GM18498 (cell line): ENCODE measurements around the gene CNBP.
"Not testable (repeated sequence)": the region's sequence is repeated elsewhere in the genome, so short reads cannot be mapped to it uniquely, and the experiment has no call there.

Source experiments
- ATAC-seq: cut with Tn5 transposase; IDR thresholded peaks from one replicate; pipeline ENCODE4 v1.9.1; 2021; ENCODE audit warnings: mild to moderate bottlenecking, moderate library complexity; ENCODE audit not compliant: unreplicated experiment

Gene CNBP

DNA sequence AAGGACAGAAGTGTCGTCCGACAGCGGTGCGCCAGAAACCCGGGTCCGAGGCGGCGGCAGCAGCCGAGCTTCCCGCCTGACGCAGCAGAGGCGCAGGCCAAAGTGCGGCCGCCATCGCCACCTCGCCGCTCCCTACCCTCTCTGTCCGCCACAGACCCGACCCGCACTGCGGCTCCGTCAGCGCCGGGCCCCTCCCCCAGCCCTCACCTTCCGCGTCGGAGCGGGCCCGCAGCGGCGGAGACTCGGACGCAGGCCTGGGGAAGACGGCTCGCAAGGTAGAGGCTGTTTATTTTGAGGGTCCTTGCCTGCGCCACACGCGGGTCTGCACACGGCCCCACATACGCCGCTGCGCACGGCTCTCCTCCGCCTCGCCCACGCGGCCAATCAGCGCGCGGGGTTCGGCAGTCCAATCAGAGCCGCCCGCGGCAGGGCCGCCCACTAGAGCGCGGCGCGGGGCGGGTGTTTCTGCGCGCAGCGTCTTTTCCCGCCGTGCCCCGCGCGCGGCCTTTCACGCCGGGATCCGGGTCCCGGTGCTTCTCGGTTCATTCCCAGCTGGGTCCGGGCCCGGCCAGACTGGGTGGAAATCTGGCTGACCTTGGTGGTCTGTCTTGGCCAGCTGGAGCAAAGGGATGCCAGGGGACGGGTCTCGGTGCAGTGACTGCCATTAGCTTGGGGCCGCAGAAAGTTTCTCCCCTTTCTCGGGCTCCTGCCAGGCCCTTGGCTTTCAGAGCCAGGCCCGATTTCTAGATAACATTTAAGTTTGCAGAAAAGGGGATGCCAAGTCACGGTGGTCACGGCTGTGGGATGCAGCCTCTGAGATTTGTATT is at the start of gene CNBP:
Gene CNBP (minus strand): TSS at position 328 of the 827 bp plus-strand sequence. CDS start 12,139 bp downstream, outside the sequence.
- peak; percentile 97 for ATAC-seq

GRCh38 chr3:129231331-129232119 is 47.8 kb upstream of the CNBP start:
- ATAC-seq = no peak

DNA sequence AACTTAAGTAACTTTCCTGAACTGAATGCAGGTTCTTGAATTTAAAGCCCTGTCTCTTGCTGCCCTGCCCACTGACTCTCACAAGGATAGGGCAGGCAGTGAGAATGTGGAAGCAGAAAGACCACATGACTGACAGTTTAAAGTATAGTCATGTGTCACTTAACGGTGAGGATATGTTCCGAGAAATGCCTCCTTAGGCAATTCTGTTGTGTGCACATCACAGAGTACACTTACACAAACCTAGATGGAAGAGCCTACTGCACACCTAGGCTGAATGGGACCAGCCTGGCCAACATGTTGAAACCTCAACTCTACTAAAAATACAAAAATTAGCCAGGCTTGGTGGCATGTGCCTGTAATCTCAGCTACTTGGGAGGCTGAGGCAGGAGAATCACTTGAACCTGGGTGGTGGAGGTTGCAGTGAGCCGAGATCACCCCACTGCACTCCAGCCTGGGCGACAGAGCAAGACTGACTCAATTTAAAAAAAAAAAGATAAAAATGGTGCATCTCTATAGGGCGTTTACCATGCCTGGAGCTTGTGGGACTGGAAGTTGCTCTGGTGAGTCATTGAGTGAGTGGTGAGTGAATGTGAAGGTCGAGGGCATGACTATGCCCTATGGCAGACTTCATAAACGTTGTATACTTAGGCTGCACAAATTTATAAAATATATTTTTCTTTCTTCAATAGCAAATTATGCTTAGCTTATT is 46.8 kb upstream of the CNBP start:
- no peak for ATAC-seq

DNA sequence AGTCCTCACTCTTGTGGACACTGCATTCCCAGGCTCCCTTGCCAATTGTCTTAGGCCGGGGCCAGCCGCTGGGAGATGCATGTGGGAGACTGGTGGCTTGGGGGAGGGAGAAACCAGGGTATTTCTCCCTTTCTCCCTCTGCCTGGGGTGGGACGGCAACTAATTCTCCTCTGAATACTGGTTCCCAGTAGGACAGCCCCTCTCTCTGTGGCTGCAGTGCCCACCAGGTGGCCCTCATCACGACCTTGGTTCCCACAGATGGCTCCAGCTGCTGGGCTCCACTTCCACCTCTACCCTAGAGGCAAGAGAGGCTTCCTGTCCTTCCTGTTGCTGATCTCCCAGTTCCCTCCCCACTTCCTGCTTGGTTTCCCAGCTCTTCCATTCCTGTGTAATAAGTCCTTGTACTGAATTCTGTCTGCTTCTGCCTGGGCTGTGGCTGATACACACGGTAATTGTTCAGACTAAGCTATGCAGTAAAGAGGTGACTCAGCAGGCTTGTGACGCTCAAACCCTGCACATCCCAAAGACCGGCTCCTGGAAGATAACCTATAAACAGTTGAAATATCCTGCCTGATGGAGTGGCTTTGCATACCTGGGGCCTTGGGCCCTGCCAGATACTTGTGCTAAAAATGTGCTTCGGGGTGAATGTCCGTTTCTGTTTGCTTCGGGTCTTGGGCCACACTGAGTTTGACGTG is 45.3 kb upstream of the CNBP start:
- no peak for ATAC-seq

- ATAC-seq = no peak
Observed at GRCh38 chr3:129226374-129226773, 42.7 kb upstream of the CNBP start.

DNA sequence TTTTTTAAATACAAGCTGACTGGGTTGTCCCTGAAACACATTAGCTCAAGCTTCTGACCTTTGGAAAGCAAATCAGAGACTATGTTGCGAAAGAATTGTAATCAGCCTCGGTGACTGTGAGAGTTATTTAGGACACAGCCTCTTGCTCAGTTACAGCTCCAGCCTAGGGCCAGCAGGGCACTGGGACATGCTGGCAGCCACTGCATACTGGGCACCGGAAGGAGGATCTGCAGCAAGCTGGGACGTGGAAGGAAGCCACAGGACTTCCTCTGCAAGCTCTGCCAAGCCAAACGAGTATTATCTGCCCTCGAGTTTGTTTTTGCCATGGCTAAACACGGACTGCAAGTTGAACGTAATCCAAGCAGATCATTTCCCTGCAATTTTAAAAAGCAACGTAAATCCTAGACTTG is 41.3 kb upstream of the CNBP start:
- ATAC-seq = no peak

DNA sequence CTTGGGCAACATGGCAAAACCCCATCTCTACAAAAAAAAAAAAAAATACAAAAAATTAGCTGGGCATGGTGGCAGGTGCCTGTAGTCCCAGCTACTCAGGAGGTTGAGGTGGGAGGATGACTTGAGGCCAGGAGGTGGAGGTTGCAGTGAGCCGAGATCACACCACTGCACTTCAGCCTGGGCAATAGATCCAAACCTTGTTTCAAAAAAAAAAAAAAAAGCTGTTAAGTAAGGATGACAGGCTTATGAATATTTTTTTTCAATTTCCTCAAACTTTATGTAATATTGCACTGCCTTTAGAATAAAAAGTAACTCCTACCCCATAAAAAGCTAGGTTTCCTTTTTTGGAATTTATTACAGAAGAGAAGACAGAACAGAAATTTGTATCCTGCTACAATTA is 40.7 kb upstream of the CNBP start:
- not testable (repeated sequence) for ATAC-seq

DNA sequence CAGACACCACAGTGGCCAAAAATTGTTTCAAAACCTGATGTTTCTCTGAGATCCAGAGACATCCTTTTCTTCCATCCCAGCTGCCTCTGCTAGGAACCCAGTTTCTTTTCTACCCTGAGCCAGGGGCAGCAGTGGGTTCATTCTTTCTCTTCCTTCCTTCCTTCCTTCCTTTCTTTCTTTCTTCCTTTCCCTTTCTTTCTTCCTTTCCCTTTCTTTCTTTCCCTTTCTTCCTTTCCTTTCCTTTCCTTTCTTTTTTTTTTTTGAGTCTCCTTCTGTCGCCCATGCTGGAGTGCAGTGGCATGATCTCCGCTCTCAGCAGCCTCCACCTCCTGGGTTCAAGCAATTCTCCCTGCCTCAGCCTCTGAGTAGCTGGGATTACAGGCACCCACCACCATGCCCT is 35.0 kb upstream of the CNBP start:
- ATAC-seq = no peak

DNA sequence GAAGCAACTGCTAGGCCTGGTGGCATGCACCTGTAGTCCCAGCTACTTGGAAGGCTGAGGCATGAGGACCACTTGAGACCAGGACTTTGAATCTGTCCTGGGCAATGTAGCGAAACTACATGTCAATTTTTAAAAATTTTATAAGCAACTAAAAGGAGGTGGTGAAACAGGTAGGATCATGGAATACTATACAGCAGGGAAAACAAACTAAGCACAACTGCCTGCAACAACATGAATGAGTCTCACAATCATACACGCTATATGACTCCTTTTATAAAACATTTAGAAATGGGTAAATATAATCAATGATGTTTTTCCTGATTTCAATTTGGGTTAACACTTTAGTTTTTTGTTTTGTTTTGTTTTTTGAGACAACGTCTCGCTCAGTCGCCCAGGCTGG is 29.5 kb upstream of the CNBP start:
- ATAC-seq = no peak

- ATAC-seq = no peak
Observed at GRCh38 chr3:129211772-129212171, 28.1 kb upstream of the CNBP start.

- ATAC-seq = no peak
Observed at GRCh38 chr3:129211345-129211744, 27.6 kb upstream of the CNBP start.

GRCh38 chr3:129207479-129207878 is 23.8 kb upstream of the CNBP start:
- no peak for ATAC-seq

- ATAC-seq = no peak
Observed at GRCh38 chr3:129205109-129205832, 21.6 kb upstream of the CNBP start.

- ATAC-seq = no peak
Observed at GRCh38 chr3:129204473-129204872, 20.8 kb upstream of the CNBP start.

- ATAC-seq = no peak
Observed at GRCh38 chr3:129199366-129199765, 15.7 kb upstream of the CNBP start.

DNA sequence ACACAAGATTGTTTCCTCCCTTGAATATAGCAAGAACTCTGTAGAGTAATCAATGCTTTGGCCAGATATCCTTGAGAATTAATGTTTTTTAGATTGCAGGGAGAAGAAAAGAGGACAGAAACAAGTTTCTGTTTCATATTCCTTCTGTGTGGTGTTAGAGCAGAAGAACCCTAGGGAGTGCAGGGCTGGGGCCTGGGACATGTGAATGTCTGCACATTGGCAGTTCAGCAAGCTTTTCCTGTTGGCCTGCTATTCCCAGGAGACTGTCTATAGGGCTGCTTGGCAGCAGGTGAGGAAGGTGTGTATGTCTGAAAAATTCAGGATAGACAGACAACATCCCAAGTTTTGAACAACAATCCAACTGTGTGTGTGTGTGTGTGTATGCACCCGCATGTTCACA is 13.6 kb upstream of the CNBP start:
- ATAC-seq = no peak

DNA sequence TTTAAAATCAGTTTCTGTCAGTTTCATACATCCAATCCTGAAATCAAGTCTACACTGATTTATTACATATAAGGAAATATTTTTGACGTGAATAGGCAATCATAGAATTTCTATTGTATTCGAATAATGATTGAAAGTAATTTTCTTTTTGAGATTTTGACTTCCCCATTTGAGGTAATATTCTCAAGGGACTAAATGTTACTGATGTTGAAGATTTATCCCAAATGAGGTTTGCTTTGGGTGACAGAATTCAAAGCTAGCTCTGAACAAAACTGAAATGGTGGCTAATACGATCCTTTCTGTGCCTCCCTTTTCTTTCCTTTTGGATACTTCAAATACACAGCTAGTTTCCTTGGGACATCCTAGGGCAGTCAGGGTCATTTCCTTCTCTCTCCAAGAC is 12.9 kb upstream of the CNBP start:
- ATAC-seq = no peak

DNA sequence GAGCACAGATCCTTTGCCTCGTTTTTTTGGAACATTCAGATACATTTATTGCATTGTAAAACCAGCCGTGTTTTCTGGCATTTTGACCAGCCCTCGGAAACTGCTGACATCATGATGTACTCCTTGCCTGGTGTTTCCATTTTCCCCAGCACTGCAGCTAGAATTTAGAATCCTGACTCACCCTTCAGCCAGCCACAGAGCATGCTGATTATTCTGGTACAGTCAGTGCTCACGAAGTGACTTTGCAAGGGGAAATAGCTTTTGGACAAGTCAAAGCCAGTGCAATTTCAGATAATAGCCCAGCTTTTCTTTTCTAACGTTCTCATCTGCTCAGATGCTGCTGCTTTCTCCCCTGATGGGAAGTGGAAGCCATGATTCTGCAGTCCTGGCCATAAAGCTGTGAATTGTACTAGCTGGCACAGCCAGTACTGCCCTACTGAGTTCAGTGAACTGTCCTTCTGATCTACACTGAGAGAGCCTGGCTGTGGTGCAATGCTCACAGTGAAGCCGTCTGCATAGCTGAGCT is 12.1 kb upstream of the CNBP start:
- no peak for ATAC-seq

DNA sequence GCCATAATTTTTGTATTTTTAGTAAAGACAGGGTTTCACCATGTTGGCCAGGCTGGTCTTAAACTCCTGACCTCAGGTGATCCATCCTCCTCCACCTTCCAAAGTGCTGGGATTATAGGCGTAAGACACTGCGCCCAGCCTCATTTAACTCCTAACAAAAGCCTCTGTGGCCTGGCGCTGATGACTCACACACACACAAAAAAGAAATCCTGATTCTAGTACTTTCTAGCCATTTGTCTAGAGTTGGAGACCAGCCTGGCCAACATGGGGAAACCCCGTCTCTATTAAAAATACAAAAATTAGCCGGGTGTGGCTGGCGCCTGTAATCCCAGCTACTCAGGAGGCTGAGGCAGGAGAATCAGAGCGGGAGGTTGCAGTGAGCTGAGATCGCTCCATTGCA is 6.1 kb upstream of the CNBP start:
- ATAC-seq = not testable (repeated sequence)

GRCh38 chr3:129187857-129188256 is 4.2 kb upstream of the CNBP start:
- ATAC-seq = no peak
